SH-SY5Y (cell line): ENCODE data around the gene PDGFB.

Experiments
- GATA2 ChIP-seq: IDR thresholded peaks from 2 replicates; pipeline ENCODE4 v1.6.1; 2011; ENCODE audit warnings: mild to moderate bottlenecking, low read depth, low read length
- GATA3 ChIP-seq: IDR thresholded peaks from 2 replicates; pipeline ENCODE4 v1.6.1; 2011; ENCODE audit warnings: low read depth, mild to moderate bottlenecking, low read length, moderate library complexity

DNA sequence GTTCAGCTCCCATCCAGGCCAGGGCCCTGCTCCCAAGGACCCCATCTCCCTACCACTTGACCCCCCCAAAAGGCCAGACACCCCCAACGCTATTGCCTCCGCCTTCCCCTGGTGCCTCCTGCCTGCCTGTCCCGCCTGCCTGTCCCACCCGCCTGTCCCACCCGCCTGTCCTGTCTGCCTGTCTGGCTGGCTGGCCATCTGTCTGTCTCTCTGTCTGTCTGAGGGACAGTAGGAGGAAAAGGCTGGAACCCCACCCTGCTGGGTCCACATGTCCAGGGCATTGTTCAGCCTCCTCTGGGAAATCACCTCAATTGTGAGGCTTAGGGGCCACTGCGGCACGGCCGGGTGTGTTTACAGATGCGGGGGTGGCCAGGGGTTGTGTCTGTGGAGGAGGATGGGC is 67.0 kb downstream of the PDGFB start:
- no peak for TF ChIP-seq GATA2
- TF ChIP-seq GATA3, result no peak
